ENCODE data around the gene LRCOL1.

Gene LRCOL1

DNA sequence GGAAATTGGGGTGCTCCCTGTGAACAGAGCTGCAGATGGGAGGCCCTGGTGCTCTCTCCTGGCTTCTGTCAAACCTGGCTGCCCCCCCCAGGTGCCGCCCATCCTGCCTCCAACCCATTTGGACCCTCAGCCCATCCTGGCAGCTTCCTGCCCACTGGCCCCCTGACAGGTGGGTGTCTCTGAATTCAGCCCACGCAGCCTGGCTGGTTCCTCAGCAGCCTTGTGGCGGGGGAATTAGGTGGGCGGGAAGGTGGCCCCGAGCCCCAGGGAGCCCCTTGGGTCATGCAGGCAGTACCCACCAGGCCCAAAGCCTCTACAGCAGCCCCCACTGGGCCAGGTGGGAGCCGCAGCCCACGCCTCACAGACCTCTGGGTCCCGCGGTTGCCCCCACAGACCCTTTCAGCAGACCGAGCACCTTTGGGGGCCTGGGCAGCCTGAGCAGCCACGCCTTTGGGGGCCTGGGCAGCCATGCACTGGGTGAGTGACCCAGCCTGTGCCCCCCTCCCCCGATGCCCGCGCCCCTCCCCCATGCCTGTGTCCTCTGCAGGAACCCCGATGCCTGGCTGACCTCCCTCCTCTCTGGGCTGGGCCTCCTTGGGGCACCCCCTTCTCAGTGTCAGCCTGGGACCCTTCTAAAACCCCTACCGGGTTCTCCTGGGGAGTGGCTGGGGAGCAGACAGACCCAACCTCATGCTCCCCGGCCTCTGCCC lies 28.9 kb downstream of the LRCOL1 start:
- Histone ChIP-seq H3K27me3 (replicated peaks in 2 of 5; ENCODE audit: control insufficient read depth in 4 of 5, insufficient read depth in 5 of 5, low read length in 4 of 5) (no peaks in the 10 kb centered on the region), H3K27ac (ENCODE audit: insufficient read depth in 1 of 2, low read depth in 1 of 2, low read length in 2 of 2, poor library complexity in 1 of 2, severe bottlenecking in 2 of 2) (no peak overlapping the region), H3K9me3 (ENCODE audit: control extremely low read depth in 1 of 5, control insufficient read depth in 4 of 5, insufficient read depth in 2 of 5, low read depth in 1 of 5, low read length in 4 of 5) (no peaks in the 10 kb centered on the region), H3K4me1 (ENCODE audit: control extremely low read depth in 1 of 4, control insufficient read depth in 4 of 4, insufficient read depth in 4 of 4, low read length in 3 of 4) (no peaks in the 10 kb centered on the region), H3K4me3 (ENCODE audit: control insufficient read depth in 1 of 7, extremely low read depth in 1 of 7, insufficient read depth in 4 of 7, low read depth in 2 of 7, low read length in 6 of 7) (no peak overlapping the region), H3K36me3 (ENCODE audit: control insufficient read depth in 4 of 4, insufficient read depth in 4 of 4, low read length in 3 of 4) (peaks cover 4 to 64% (median 41%) of the 10 kb centered on the region in 4 experiments)
- POLR2A ChIA-PET: no interaction called here
- CTCF ChIA-PET: interaction anchor here (0.8 kb wide), 1 partner anchor 18 kb away, joined by 4 read pairs; no protein-coding TSS in a partner anchor
- no peak for DNase-seq
- 93% methylated on average over 12 of the region's 17 CpGs for WGBS (ENCODE audit: insufficient coverage)

DNA sequence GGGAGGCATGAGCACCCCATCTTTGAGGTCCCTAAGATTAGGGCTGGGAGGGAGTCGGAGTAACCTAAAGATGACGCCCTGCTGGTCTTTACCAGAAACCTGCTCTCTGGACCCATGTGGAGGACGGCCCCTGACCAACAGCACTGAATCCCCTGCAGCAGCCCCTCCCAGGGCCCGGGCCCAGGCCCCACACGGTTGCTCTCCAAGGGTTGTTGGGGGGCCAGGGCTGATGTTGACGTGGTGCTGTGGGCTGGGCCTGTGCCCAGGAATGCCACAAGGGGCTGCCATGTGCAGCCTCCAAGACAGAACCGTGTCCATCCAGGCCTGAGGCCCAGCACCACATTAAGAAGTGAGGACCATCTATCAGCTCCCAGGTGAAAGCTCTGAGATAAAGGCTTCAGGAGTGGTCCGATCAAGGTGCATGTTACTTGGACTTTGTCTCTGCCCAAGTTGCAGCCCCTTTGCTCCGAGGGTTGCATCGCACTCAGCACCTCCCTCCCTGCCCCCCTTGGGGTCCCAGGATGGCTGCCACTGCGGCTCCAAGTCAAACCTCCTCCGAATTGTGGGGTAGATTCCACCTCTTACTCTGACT lies 29.6 kb downstream of the LRCOL1 start:
- Histone ChIP-seq H3K4me3 (ENCODE audit: control insufficient read depth in 1 of 7, extremely low read depth in 1 of 7, insufficient read depth in 4 of 7, low read depth in 2 of 7, low read length in 6 of 7) (no peak overlapping the region), H3K9me3 (ENCODE audit: control extremely low read depth in 1 of 5, control insufficient read depth in 4 of 5, insufficient read depth in 2 of 5, low read depth in 1 of 5, low read length in 4 of 5) (no peaks in the 10 kb centered on the region), H3K27me3 (replicated peaks in 2 of 5; ENCODE audit: control insufficient read depth in 4 of 5, insufficient read depth in 5 of 5, low read length in 4 of 5) (no peaks in the 10 kb centered on the region), H3K36me3 (ENCODE audit: control insufficient read depth in 4 of 4, insufficient read depth in 4 of 4, low read length in 3 of 4) (peaks cover 4 to 69% (median 45%) of the 10 kb centered on the region in 4 experiments), H3K27ac (ENCODE audit: insufficient read depth in 1 of 2, low read depth in 1 of 2, low read length in 2 of 2, poor library complexity in 1 of 2, severe bottlenecking in 2 of 2) (no peak overlapping the region), H3K4me1 (ENCODE audit: control extremely low read depth in 1 of 4, control insufficient read depth in 4 of 4, insufficient read depth in 4 of 4, low read length in 3 of 4) (no peaks in the 10 kb centered on the region)
- ChIA-PET POLR2A (no interaction called here), CTCF (interaction anchor here (0.8 kb wide), 1 partner anchor 19 kb away, joined by 4 read pairs; no protein-coding TSS in a partner anchor)
- WGBS (ENCODE audit: insufficient coverage): 97% methylated on average over 12 of the region's 12 CpGs
- no peak for DNase-seq

DNA sequence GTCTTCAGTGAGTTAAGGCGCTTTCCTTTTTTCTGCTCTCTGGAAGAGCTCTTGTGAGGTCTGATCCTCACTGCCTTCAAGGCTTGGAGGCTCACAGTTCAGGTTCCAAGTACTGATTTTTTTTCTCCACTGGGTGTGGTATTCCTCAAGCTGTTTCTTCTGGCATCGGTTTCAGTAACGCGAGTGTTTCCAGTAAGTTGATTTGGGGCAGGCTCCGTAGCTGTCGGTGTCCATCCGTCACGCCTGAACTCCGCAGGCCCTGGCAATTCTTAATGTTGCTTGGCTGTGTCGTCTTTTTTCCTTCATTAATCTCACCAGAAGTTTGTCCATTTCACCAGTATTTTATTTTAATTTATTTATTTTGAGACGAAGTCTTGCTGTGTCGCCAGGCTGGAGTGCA lies 30.6 kb downstream of the LRCOL1 start:
- H3K9me3 ChIP-seq (ENCODE audit: control extremely low read depth in 1 of 5, control insufficient read depth in 4 of 5, insufficient read depth in 2 of 5, low read depth in 1 of 5, low read length in 4 of 5): no peaks in the 10 kb centered on the region
- DNase-seq: no peak
- 91% methylated on average over 10 of the region's 12 CpGs for WGBS (ENCODE audit: insufficient coverage)
- ChIA-PET CTCF (interaction anchor here (0.6 kb wide), 2 partner anchors 11 to 169 kb away, joined by 3 read pairs; no protein-coding TSS in a partner anchor), POLR2A (no interaction called here)
- H3K4me3 ChIP-seq (ENCODE audit: control insufficient read depth in 1 of 7, extremely low read depth in 1 of 7, insufficient read depth in 4 of 7, low read depth in 2 of 7, low read length in 6 of 7): no peak overlapping the region
- no peaks in the 10 kb centered on the region for H3K27me3 ChIP-seq (replicated peaks in 2 of 5; ENCODE audit: control insufficient read depth in 4 of 5, insufficient read depth in 5 of 5, low read length in 4 of 5)
- H3K36me3 ChIP-seq (ENCODE audit: control insufficient read depth in 4 of 4, insufficient read depth in 4 of 4, low read length in 3 of 4): peaks cover 4 to 77% (median 50%) of the 10 kb centered on the region in 4 experiments
- H3K27ac ChIP-seq (ENCODE audit: insufficient read depth in 1 of 2, low read depth in 1 of 2, low read length in 2 of 2, poor library complexity in 1 of 2, severe bottlenecking in 2 of 2): no peak overlapping the region
- no peaks in the 10 kb centered on the region for H3K4me1 ChIP-seq (ENCODE audit: control extremely low read depth in 1 of 4, control insufficient read depth in 4 of 4, insufficient read depth in 4 of 4, low read length in 3 of 4)

DNA sequence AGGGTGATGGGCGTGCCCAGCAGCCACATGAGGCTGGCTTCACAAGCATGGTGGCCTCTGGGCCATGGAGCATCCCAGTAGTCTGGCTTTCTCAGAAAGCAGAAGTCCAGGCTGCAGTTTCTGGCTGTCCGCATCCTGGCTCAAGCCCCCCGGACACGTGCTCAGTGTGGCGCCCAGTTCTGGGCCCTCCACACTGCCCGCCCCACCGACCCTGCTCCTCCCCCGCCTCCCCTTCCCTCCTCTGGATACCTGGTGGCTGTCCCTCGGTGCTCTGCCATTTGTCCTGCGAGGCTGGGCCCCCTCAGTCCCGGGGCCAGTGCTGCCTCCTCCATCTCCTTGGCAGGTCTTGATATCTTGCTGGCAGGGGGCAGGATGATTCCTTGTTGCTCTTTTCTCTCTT lies 31.6 kb downstream of the LRCOL1 start:
- Histone ChIP-seq H3K4me1 (ENCODE audit: control extremely low read depth in 1 of 4, control insufficient read depth in 4 of 4, insufficient read depth in 4 of 4, low read length in 3 of 4) (no peaks in the 10 kb centered on the region), H3K4me3 (ENCODE audit: control insufficient read depth in 1 of 7, extremely low read depth in 1 of 7, insufficient read depth in 4 of 7, low read depth in 2 of 7, low read length in 6 of 7) (no peak overlapping the region), H3K36me3 (ENCODE audit: control insufficient read depth in 4 of 4, insufficient read depth in 4 of 4, low read length in 3 of 4) (peaks cover 4 to 82% (median 54%) of the 10 kb centered on the region in 4 experiments), H3K27ac (ENCODE audit: insufficient read depth in 1 of 2, low read depth in 1 of 2, low read length in 2 of 2, poor library complexity in 1 of 2, severe bottlenecking in 2 of 2) (no peak overlapping the region), H3K27me3 (replicated peaks in 2 of 5; ENCODE audit: control insufficient read depth in 4 of 5, insufficient read depth in 5 of 5, low read length in 4 of 5) (no peaks in the 10 kb centered on the region), H3K9me3 (ENCODE audit: control extremely low read depth in 1 of 5, control insufficient read depth in 4 of 5, insufficient read depth in 2 of 5, low read depth in 1 of 5, low read length in 4 of 5) (no peaks in the 10 kb centered on the region)
- CTCF ChIA-PET: no interaction called here
- DNase-seq: no peak
- POLR2A ChIA-PET: no interaction called here
- 69% methylated on average over 3 of the region's 11 CpGs for WGBS (ENCODE audit: insufficient coverage)

DNA sequence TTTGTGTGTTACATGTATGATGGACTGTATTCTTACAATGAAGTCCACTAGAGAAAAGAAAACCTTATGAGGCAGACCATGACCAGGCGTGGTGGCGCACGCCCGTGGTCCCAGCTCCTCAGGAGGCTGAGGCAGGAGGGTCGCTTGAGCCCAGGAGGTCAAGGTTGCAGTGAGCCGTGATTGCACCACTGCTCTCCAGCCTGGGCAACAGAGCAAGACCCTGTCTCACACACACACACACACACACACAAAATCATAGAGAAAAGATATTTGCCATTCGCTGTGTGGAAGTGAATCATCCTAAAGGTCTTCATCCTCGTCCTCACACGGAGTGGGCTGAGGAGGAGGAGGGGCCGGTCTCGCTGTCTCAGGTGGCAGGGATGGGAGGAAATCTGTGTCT lies 32.3 kb downstream of the LRCOL1 start:
- CTCF ChIA-PET: no interaction called here
- 98% methylated on average over 4 of the region's 11 CpGs for WGBS (ENCODE audit: insufficient coverage)
- H3K36me3 ChIP-seq (ENCODE audit: control insufficient read depth in 4 of 4, insufficient read depth in 4 of 4, low read length in 3 of 4): peaks cover 4 to 85% (median 59%) of the 10 kb centered on the region in 4 experiments
- no peak overlapping the region for H3K4me3 ChIP-seq (ENCODE audit: control insufficient read depth in 1 of 7, extremely low read depth in 1 of 7, insufficient read depth in 4 of 7, low read depth in 2 of 7, low read length in 6 of 7)
- DNase-seq: no peak
- no peaks in the 10 kb centered on the region for H3K4me1 ChIP-seq (ENCODE audit: control extremely low read depth in 1 of 4, control insufficient read depth in 4 of 4, insufficient read depth in 4 of 4, low read length in 3 of 4)
- no peak overlapping the region for H3K27ac ChIP-seq (ENCODE audit: insufficient read depth in 1 of 2, low read depth in 1 of 2, low read length in 2 of 2, poor library complexity in 1 of 2, severe bottlenecking in 2 of 2)
- POLR2A ChIA-PET: no interaction called here
- H3K27me3 ChIP-seq (replicated peaks in 2 of 5; ENCODE audit: control insufficient read depth in 4 of 5, insufficient read depth in 5 of 5, low read length in 4 of 5): no peaks in the 10 kb centered on the region
- H3K9me3 ChIP-seq (ENCODE audit: control extremely low read depth in 1 of 5, control insufficient read depth in 4 of 5, insufficient read depth in 2 of 5, low read depth in 1 of 5, low read length in 4 of 5): no peaks in the 10 kb centered on the region

DNA sequence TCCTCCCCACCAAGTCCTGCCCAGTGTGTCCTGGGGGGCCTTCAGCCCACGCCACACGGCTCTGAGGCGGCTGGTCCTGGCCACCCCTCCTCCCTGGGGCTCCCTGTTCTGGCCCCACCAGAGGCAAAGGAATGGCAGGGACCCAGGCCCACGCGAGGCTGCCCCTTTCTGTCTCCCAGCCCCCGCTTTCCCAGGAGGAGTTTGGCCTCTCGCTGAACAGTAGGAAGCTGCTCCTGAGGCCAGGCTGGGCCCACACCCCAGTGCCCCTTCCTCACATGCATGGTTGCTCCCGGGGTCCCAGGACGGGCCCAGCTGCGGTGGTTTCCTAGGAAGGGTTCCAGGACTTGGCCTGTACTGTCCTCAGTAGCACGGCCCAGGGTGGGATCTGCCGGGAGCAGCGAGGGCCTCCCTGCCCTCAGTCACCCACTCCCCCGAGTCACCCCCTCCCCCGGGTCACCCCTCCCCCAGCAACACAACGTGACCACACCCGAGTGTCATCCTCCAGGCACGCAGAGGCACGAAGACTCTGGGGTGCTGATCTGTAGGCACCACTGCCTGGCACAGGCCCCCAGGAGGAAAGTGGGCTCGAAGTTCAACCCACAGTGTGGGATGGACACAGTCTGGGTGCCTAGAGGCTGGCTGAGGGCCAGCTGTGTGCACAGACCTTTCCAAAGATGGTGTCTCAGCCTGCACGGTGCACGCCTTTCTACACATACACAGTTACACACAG lies 33.0 kb downstream of the LRCOL1 start:
- POLR2A ChIA-PET: no interaction called here
- Histone ChIP-seq H3K4me3 (ENCODE audit: control insufficient read depth in 1 of 7, extremely low read depth in 1 of 7, insufficient read depth in 4 of 7, low read depth in 2 of 7, low read length in 6 of 7) (no peak overlapping the region), H3K4me1 (ENCODE audit: control extremely low read depth in 1 of 4, control insufficient read depth in 4 of 4, insufficient read depth in 4 of 4, low read length in 3 of 4) (no peaks in the 10 kb centered on the region), H3K27me3 (replicated peaks in 2 of 5; ENCODE audit: control insufficient read depth in 4 of 5, insufficient read depth in 5 of 5, low read length in 4 of 5) (no peaks in the 10 kb centered on the region), H3K36me3 (ENCODE audit: control insufficient read depth in 4 of 4, insufficient read depth in 4 of 4, low read length in 3 of 4) (peaks cover 4 to 86% (median 60%) of the 10 kb centered on the region in 4 experiments), H3K27ac (ENCODE audit: insufficient read depth in 1 of 2, low read depth in 1 of 2, low read length in 2 of 2, poor library complexity in 1 of 2, severe bottlenecking in 2 of 2) (no peak overlapping the region), H3K9me3 (ENCODE audit: control extremely low read depth in 1 of 5, control insufficient read depth in 4 of 5, insufficient read depth in 2 of 5, low read depth in 1 of 5, low read length in 4 of 5) (no peaks in the 10 kb centered on the region)
- no peak for DNase-seq
- CTCF ChIA-PET: interaction anchor here (1.5 kb wide), 1 partner anchor 162 kb away, joined by 3 read pairs; no protein-coding TSS in a partner anchor
- WGBS (ENCODE audit: insufficient coverage): 96% methylated on average over 15 of the region's 22 CpGs

DNA sequence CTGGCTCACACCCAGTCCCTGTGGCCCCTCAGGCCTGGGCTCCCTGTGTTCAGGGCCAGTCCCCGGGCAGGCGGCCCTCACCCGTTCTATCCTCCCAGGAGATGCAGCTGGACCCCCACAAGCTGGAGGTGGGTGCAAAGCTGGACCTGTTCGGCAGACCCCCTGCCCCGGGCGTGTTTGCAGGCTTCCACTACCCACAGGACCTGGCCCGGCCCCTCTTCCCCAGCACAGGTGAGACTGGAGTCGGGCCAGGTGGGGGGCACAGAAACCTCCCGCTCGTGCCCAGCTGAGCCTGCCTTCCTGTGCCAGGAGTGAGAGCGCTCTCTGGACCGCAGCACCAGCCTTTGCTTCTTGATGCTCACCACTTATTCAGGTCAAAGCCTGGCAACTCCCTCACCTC lies 33.7 kb downstream of the LRCOL1 start:
- no peak overlapping the region for H3K4me3 ChIP-seq (ENCODE audit: control insufficient read depth in 1 of 7, extremely low read depth in 1 of 7, insufficient read depth in 4 of 7, low read depth in 2 of 7, low read length in 6 of 7)
- WGBS (ENCODE audit: insufficient coverage): 94% methylated on average over 10 of the region's 12 CpGs
- ChIA-PET CTCF (interaction anchor here (1.0 to 1.5 kb wide), 2 partner anchors 38 to 161 kb away, joined by 3 read pairs; no protein-coding TSS in a partner anchor), POLR2A (no interaction called here)
- no peak overlapping the region for H3K27ac ChIP-seq (ENCODE audit: insufficient read depth in 1 of 2, low read depth in 1 of 2, low read length in 2 of 2, poor library complexity in 1 of 2, severe bottlenecking in 2 of 2)
- DNase-seq: no peak
- no peaks in the 10 kb centered on the region for H3K27me3 ChIP-seq (replicated peaks in 2 of 5; ENCODE audit: control insufficient read depth in 4 of 5, insufficient read depth in 5 of 5, low read length in 4 of 5)
- H3K36me3 ChIP-seq (ENCODE audit: control insufficient read depth in 4 of 4, insufficient read depth in 4 of 4, low read length in 3 of 4): peaks cover 4 to 88% (median 63%) of the 10 kb centered on the region in 4 experiments
- H3K4me1 ChIP-seq (ENCODE audit: control extremely low read depth in 1 of 4, control insufficient read depth in 4 of 4, insufficient read depth in 4 of 4, low read length in 3 of 4): no peaks in the 10 kb centered on the region
- H3K9me3 ChIP-seq (ENCODE audit: control extremely low read depth in 1 of 5, control insufficient read depth in 4 of 5, insufficient read depth in 2 of 5, low read depth in 1 of 5, low read length in 4 of 5): no peaks in the 10 kb centered on the region
